Natural killer cell (primary cell): ENCODE data around the gene SPATA33. TPM values are rescaled to one million over a fixed set of nuclear protein-coding genes. Genes with fewer than 3 reads are reported as not detected.

Experiments used
- ATAC-seq, 3 donors: fragments of 150-1000 bp in 2 of 3; fragments of 200-7000 bp in 1 of 3; cut with Tn5 transposase; 1 replicate in 1 of 3; 2 replicates in 2 of 3; pipeline ENCODE4 v1.10.0; 2021; ENCODE audit warnings: mild to moderate bottlenecking in 2 of 3, moderate library complexity in 2 of 3
- DNase-seq, 2 donors: peaks; one replicate each; pipeline versions ENCODE4 v3.0.0 to v3.0.0-alpha.2; 2013 to 2021; ENCODE audit warnings: mixed read lengths in 1 of 2
- H3K27ac ChIP-seq: one replicate; pipeline ENCODE4 v1.5.1; 2013; ENCODE audit warnings: mild to moderate bottlenecking, low read length
- H3K27me3 ChIP-seq: one replicate; pipeline ENCODE4 v1.6.1; 2013; ENCODE audit warnings: low read length; ENCODE audit not compliant: control insufficient read depth, insufficient read depth
- H3K36me3 ChIP-seq: one replicate; pipeline ENCODE4 v1.6.1; 2013; ENCODE audit warnings: low read length; ENCODE audit not compliant: control insufficient read depth, insufficient read depth
- H3K4me1 ChIP-seq: one replicate; pipeline ENCODE4 v1.6.1; 2013; ENCODE audit warnings: low read length; ENCODE audit not compliant: control insufficient read depth, insufficient read depth
- H3K4me3 ChIP-seq: one replicate; pipeline ENCODE4 v1.5.1; 2013; ENCODE audit warnings: low read length
- H3K9me3 ChIP-seq: one replicate; pipeline ENCODE4 v1.6.1; 2013; ENCODE audit warnings: low read length; ENCODE audit not compliant: control insufficient read depth, insufficient read depth
- H3K27ac Mint-ChIP-seq, 2 donors: one replicate each; pipeline ENCODE4 v1.8.0; 2022; ENCODE audit warnings: mild to moderate bottlenecking in 2 of 2, mixed read lengths in 2 of 2, moderate library complexity in 1 of 2
- H3K27me3 Mint-ChIP-seq, 2 donors: one replicate each; pipeline ENCODE4 v1.8.0; 2022; ENCODE audit warnings: low read depth in 2 of 2, mixed read lengths in 2 of 2
- H3K36me3 Mint-ChIP-seq: one replicate; pipeline ENCODE4 v1.8.0; 2022; ENCODE audit warnings: mixed read lengths
- H3K4me1 Mint-ChIP-seq, 2 donors: one replicate each; pipeline ENCODE4 v1.8.0; 2022; ENCODE audit warnings: mixed read lengths in 2 of 2
- H3K4me3 Mint-ChIP-seq: one replicate; pipeline ENCODE4 v1.8.0; 2022; ENCODE audit warnings: mild to moderate bottlenecking, moderate library complexity, mixed read lengths
- H3K9me3 Mint-ChIP-seq, 2 donors: one replicate each; pipeline ENCODE4 v1.8.0; 2022; ENCODE audit warnings: mixed read lengths in 2 of 2
- WGBS: methylation state at CpG from one replicate; pipeline ENCODE4 v1.1.7; 2013; ENCODE audit warnings: missing lambda C conversion rate; ENCODE audit not compliant: insufficient coverage; 5-methylcytosine and 5-hydroxymethylcytosine counted together
- intact Hi-C: fragments of 100-400 bp; cut with micrococcal nuclease; formaldehyde crosslinking; loops from one replicate; pipeline ENCODE4 v1.14.2; 2022
- total RNA-seq, 4 donors: library from RNA; stranded (reverse); fragments of 120-200 nt in 1 of 4; gene quantifications; one replicate each; pipeline versions ENCODE4 v1.2.3 to v1.2.4, GENCODE V29; 2013 to 2022
- TF ChIP-seq, protein P1 (sequence below): fragments of 200-600 bp; IDR thresholded peaks from one replicate; pipeline ENCODE4 v1.8.0; 2022; ENCODE audit warnings: antibody characterized with exemption

SPATA33 gene
- total RNA-seq, 3 donors from 2014 or later (not counting 1 experiment from before 2014, with no cell fraction given) = 6.5 to 11.9 (median 8.4) TPM

DNA sequence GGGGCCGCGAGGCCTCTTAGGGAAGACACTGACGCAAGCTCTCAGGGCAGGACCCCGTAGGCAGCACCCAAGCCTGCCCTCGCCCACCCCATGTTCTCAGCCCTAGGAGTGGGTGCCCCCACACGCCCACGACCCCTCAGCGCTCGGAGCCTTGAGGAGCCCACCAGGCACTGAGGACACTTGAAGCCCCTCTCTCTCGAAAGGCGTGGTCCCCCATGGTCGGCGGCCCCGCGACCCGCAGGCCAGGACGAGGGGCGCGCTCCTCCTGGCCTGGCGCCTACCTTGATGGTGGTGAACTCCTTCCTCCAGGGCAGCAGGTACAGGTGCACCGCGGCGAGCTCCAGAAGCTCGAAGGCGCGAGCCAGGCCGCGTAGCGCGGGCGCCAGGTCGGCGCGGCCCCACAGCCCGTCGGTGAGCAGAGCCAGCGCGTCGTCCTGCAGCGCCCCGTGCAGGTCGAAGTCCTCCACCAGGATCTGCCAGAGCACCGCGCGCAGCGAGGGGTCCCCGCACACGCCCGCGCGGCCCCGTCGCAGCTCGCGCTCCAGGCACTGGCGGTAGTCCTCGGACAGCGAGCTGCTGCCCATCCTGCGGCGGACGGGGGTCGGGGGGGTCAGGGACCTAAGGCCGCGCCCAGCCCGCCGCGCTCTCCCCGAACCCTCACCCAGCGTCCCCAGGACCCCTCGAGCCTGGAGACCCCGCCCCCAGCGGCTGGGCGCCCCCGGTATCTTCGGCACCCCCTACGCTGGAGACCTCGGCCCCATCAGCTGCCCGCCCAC lies 43.2 kb downstream of the SPATA33 start:
- intact Hi-C loops = loop anchor here (1.0 to 2.0 kb wide), 4 partner anchors 14 to 160 kb away; partner anchors contain the start of gene CDK10
- no peaks in the 10 kb centered on the region for H3K27me3 Mint-ChIP-seq
- peak overlapping the region; percentile 86 for H3K4me3 Mint-ChIP-seq
- no peaks in the 10 kb centered on the region for H3K9me3 Mint-ChIP-seq
- H3K36me3 Mint-ChIP-seq = no peaks in the 10 kb centered on the region
- peak overlapping the region; percentile 81 to 86 for H3K27ac Mint-ChIP-seq
- WGBS = 2% methylated on average over 78 of the region's 78 CpGs
- Histone ChIP-seq H3K9me3 (no peaks in the 10 kb centered on the region), H3K27ac (peak overlapping the region; percentile 83), H3K4me1 (peaks cover 40% of the 10 kb centered on the region), H3K27me3 (no peaks in the 10 kb centered on the region), H3K4me3 (peak overlapping the region; percentile 68), H3K36me3 (peaks cover 3% of the 10 kb centered on the region)
- TF ChIP-seq, protein P1, sequence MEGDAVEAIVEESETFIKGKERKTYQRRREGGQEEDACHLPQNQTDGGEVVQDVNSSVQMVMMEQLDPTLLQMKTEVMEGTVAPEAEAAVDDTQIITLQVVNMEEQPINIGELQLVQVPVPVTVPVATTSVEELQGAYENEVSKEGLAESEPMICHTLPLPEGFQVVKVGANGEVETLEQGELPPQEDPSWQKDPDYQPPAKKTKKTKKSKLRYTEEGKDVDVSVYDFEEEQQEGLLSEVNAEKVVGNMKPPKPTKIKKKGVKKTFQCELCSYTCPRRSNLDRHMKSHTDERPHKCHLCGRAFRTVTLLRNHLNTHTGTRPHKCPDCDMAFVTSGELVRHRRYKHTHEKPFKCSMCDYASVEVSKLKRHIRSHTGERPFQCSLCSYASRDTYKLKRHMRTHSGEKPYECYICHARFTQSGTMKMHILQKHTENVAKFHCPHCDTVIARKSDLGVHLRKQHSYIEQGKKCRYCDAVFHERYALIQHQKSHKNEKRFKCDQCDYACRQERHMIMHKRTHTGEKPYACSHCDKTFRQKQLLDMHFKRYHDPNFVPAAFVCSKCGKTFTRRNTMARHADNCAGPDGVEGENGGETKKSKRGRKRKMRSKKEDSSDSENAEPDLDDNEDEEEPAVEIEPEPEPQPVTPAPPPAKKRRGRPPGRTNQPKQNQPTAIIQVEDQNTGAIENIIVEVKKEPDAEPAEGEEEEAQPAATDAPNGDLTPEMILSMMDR = peak; percentile 47
- peak; percentile 21 to 46 (median 29) for ATAC-seq
- peaks cover 11 to 28% of the 10 kb centered on the region in 2 donors for H3K4me1 Mint-ChIP-seq
- peak; percentile 58 to 85 for DNase-seq

- H3K27ac Mint-ChIP-seq = peak within 1 kb of the TSS; percentile 81 to 86
- ATAC-seq (peak; percentile 75 to 92 (median 77)), DNase-seq (peak; percentile 95 to 98)
- no peaks in the 10 kb centered on the region for H3K9me3 Mint-ChIP-seq
- under 1% methylated on average over 97 of the region's 97 CpGs for WGBS
- Histone ChIP-seq H3K36me3 (peaks cover 3% of the 10 kb centered on the region), H3K27ac (peak within 1 kb of the TSS; percentile 83), H3K4me1 (peaks cover 36% of the 10 kb centered on the region), H3K9me3 (no peaks in the 10 kb centered on the region), H3K27me3 (no peaks in the 10 kb centered on the region), H3K4me3 (peak within 1 kb of the TSS; percentile 68)
- peak within 1 kb of the TSS; percentile 86 for H3K4me3 Mint-ChIP-seq
- H3K4me1 Mint-ChIP-seq = peaks cover 9 to 23% of the 10 kb centered on the region in 2 donors
- no peaks in the 10 kb centered on the region for H3K27me3 Mint-ChIP-seq
- H3K36me3 Mint-ChIP-seq = no peaks in the 10 kb centered on the region
- intact Hi-C loops = loop anchor here (2.0 kb wide), 2 partner anchors 15 to 159 kb away; partner anchors contain the start of gene CDK10
- TF ChIP-seq, protein P1 = no peak
Observed at GRCh38 chr16:89701425-89702406, 44.1 kb downstream of the SPATA33 start, which contains the start of gene SPATA2L. Gene SPATA2L, minus strand, starts transcription at chr16:89701705. Its CDS starts 473 bp downstream, at chr16:89701232.

GRCh38 chr16:89704281-89704680 lies 46.6 kb downstream of the SPATA33 start:
- no peak overlapping the region for H3K27ac ChIP-seq
- H3K27me3 ChIP-seq = no peaks in the 10 kb centered on the region
- TF ChIP-seq, protein P1 = no peak
- DNase-seq (peak in 1 of 2 donors; percentile 7), ATAC-seq (no peak)
- WGBS = 89% methylated on average over 13 of the region's 13 CpGs
- no peaks in the 10 kb centered on the region for H3K36me3 ChIP-seq
- no peaks in the 10 kb centered on the region for H3K9me3 ChIP-seq
- H3K9me3 Mint-ChIP-seq = no peaks in the 10 kb centered on the region
- H3K4me3 ChIP-seq = no peak overlapping the region
- H3K4me3 Mint-ChIP-seq = no peak overlapping the region
- peaks cover 6 to 18% of the 10 kb centered on the region in 2 donors for H3K4me1 Mint-ChIP-seq
- intact Hi-C loops = no loop called here
- H3K27ac Mint-ChIP-seq = no peak overlapping the region
- peaks cover 28% of the 10 kb centered on the region for H3K4me1 ChIP-seq
- no peaks in the 10 kb centered on the region for H3K36me3 Mint-ChIP-seq
- H3K27me3 Mint-ChIP-seq = no peaks in the 10 kb centered on the region
